HG03196 (cell line): ENCODE measurements around the gene TMEM272.

Experiments
- ATAC-seq: cut with Tn5 transposase; IDR thresholded peaks from one replicate; pipeline ENCODE4 v1.9.1; 2021; ENCODE audit not compliant: unreplicated experiment

TMEM272 gene

DNA sequence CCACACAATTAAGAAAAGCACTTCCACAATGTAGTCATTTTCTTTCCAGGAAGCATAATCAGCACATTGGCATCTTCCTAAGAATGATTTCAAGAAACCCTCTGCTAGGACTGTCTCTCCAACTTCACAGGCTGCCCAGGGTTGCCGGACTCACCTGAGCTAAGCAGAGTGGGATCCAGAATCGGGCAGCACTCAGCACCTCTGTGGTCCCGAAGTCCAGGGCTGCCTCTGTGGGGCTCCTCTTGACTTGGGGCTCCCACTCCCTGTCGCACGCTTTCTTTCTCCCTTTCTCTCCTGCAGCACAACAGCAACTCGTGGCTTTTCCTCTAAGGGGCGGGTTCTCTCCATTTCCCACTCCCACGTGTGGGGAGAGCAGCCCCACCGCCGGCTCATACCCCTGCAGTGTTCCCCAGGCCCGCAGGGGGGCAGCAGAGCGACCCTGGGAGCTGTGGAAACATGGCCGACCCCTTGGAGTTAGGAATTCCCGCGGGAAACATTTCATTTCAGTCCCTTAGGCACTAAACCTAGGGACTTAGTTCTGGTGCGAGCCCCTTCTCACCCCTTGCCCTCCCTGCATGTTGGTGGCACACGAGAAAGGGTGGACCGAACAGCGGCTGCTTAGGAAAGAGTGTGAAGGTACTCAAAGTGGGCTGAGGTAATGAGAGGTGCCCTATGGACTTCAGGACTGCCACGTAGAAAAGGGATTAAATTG, at the start of gene TMEM272:
TSS of gene TMEM272 (minus strand) at position 316 of the 712 bp plus-strand sequence. CDS start 6,647 bp downstream, outside the sequence.
- no peak for ATAC-seq

GRCh38 chr13:51894239-51894638, 49.3 kb upstream of the TMEM272 start:
- ATAC-seq: no peak

GRCh38 chr13:51892657-51893056, 47.7 kb upstream of the TMEM272 start:
- no peak for ATAC-seq

- ATAC-seq: no peak
Observed at GRCh38 chr13:51887468-51887867, 42.5 kb upstream of the TMEM272 start.

GRCh38 chr13:51885651-51886050, 40.7 kb upstream of the TMEM272 start:
- no peak for ATAC-seq

DNA sequence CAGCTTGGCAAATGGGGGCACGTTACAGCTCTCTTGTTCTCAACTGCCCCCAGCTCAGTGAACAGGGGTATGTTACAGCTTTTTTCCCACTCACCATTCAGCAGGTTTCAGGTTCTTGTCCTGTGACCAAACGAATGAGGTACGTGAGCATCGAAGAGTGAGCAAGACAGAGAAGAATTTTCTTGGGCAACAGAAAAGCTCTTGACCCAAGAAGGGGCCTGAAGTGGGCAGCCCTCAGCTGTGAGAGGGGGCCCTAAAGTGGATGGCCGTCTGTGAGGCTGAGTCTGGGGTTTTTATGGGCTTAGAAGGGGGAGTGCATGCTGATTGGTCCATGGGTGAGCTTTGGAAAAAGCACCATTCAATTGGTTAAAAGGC, 38.2 kb upstream of the TMEM272 start:
- ATAC-seq: no peak

DNA sequence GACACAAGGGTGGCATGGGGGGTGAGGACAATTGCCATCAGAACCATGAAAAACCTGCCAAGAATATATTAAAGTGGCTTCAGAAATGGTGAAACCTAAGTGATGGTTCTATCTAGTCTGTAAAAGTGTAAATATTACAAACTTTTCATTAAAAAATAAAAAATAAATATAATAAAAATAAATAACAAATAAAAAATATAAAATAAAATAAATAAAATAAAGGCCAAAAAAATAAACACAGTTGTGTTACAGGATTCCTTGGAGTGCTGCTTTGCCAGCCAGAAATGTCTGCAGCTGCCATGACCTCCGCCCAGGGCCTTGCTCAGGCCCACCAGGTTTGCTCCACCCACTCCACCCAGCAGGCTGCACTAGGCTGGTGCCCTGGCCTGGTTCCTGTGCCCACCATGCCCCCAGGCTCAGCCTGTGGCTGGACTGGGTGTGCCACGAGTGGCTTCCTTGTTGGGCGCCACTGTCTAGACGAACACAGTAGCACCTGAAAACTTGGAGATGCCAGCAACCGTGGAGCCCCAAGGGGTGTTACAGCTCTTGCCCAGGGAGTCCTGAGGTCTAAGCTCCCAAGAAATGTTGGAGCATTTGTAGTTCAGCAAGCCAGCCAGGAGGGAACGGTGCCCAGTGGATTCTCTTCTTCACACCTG, 37.7 kb upstream of the TMEM272 start:
- no peak for ATAC-seq

GRCh38 chr13:51881296-51881695, 36.3 kb upstream of the TMEM272 start:
- no peak for ATAC-seq

GRCh38 chr13:51879133-51879532, 34.2 kb upstream of the TMEM272 start:
- ATAC-seq: no peak

- no peak for ATAC-seq
Observed at GRCh38 chr13:51874651-51875050, 29.7 kb upstream of the TMEM272 start.

DNA sequence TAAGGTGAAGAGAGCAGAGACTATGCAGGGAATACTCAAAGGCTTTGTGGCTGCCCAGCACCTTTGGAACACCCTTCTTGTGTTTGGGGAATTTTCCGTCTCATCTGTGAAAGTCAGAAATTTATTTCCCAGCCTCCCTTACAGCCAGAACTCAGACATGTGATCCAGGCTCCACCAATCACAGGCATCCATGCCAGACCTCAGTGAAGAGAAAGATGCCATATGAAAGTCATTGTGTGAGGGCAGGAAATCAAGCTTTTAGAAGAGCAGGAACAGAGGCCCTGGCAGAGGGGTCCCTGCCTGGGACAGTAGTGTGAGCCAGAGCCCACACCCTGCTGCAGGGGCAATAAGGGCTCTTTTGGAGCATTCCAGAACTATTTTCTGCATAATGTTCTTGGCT, 28.9 kb upstream of the TMEM272 start:
- ATAC-seq: no peak

GRCh38 chr13:51873117-51873798, 28.3 kb upstream of the TMEM272 start:
- no peak for ATAC-seq

GRCh38 chr13:51870616-51871015, 25.6 kb upstream of the TMEM272 start:
- ATAC-seq: no peak

- ATAC-seq: no peak
Observed at GRCh38 chr13:51869916-51870315, 24.9 kb upstream of the TMEM272 start.

DNA sequence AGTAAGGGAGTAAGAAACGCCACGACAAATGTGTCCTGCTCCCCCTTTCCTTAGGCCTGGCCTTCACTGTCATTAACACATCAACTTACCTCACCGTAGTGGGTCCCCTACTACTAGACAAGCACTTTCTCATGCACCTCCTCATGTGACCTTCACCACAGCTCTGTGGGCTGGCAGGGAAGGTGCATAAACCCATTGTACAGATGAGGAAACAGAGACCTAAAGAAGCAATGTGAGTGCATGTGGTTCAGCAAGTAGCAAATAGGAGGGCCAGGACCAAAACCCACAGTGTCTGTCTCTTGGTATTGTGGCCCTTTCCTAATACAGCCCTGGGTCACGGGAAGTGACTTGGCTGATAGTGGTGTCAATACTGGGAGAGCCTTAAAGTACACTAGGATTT, 22.1 kb upstream of the TMEM272 start:
- no peak for ATAC-seq

DNA sequence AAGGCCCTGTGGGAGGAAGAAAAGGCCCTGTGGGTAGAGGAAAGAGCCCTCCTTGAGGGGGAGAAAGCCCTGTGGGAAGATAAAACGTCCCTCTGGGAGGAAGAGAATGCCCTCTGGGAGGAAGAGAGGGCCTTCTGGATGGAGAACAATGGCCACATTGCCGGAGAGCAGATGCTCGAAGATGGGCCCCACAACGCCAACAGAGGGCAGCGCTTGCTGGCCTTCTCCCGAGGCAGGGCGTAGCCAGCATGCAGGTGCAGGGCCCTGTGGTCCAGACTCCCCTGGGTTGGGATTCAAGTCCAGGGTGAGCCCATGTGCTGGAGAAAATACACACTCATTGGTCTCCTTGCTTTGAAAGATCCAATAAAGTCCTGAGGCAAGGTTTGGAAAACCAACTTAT, 20.9 kb upstream of the TMEM272 start:
- no peak for ATAC-seq

DNA sequence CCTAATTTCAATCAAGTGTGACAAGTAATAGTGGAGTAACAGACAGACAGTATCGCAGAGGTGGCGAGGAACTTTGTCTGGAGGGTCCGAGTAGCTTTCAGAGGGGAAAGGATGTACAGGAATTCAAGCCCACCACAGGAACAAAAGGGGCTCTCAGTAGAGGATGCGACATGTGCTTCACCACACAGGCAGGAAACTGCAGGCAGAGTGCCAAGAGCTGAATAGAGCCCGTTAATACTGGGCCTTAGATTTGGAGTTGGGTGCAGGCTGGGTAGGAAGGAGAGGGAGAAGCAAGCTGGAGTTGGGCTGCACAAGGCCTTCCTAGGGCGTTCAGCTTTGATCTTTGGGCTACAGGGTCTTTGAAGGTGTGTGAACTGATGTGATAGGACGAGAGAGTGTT, 18.0 kb upstream of the TMEM272 start:
- no peak for ATAC-seq

DNA sequence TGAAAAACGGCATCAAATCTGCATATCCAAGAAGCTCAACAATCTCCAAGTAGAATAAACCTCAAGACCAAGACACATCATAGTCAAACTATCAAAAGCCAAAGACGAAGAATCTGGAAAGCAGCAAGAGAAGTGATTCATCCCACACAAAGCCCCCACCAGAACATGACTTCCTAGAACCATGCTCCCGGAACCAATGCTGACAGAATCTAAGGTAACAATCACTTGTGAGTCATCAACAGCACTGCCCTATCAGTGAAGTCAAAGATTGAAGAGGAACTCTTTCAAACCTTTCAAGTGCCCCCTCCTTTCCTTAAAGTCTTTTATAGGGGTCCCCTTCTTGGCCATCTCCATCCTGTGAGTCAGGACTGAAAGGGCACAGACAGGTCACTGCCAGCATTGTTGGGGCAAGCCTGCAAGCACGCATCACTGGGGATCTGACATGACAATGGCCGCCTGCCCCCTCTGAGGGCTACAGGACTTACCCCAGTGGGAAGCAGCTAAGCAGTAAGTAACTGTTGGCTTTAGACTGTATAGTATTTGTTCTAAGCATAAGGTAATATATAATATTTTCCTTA, 16.8 kb upstream of the TMEM272 start, which contains the start of gene CCDC70:
TSS of gene CCDC70 (plus strand) at position 247 of the 578 bp plus-strand sequence. CDS start 3,443 bp downstream, outside the sequence.
- no peak for ATAC-seq

DNA sequence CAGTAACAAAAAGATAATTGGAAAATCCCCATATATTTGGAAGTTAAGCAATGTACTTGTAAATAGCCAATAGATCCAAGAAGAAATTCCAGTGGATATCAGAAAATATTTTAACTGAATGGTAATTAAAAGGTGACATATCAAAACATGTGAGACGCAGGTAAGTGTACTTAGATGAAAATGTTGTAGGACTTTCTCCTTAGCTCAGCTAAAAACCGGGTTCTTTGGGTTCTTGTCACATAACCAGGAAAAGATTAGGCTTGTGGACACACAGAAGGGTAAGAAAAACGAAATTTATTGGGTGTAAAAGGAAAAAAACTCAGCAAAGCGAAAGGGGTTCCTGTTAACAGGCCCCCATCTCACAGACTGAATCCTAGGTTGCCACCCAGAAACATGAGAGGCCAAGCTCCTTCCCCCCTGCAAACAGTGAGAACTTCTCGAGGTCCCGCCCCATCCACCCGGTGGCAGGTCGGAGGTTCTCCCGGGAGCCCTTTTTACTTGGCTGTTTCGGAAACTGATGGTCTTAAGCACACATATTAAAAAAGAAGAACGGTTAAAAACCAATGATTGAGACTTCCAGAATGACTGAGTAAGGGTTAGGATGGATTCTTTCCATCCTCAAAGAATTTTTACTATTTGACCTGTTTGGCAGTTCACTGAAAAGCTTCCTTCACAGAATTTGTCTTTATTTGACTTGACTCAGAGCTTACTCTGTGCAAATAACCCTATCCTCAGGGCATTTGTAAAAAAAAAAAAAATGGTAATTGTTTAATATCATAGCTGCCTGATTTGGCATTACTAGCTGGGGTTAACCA, 13.7 kb upstream of the TMEM272 start:
- no peak for ATAC-seq

GRCh38 chr13:51856998-51857397, 12.0 kb upstream of the TMEM272 start:
- no peak for ATAC-seq
